Upper lobe of left lung (tissue), 6 donors: ENCODE measurements around the gene NHSL2. TPM values are rescaled to one million over a fixed set of nuclear protein-coding genes. Genes with fewer than 3 reads are reported as not detected.

Source experiments
- ATAC-seq, 2 donors: fragments of 200-7000 bp; cut with Tn5 transposase; one replicate each; pipeline ENCODE4 v1.9.1; 2022; ENCODE audit warnings: mild to moderate bottlenecking in 2 of 2, moderate library complexity in 2 of 2; ENCODE audit not compliant: low FRiP score in 2 of 2
- DNase-seq, 2 donors: peaks; one replicate each; pipeline ENCODE4 v3.0.0-alpha.2; 2019 to 2020
- H3K27ac ChIP-seq, 4 donors: fragments of 200-600 bp; sonication (generic); one replicate each; pipeline ENCODE4 v1.5.1; 2016 to 2019
- H3K27me3 ChIP-seq, 4 donors: fragments of 200-600 bp; sonication (generic); one replicate each; pipeline ENCODE4 v1.5.1; 2017 to 2019
- H3K36me3 ChIP-seq, 4 donors: fragments of 200-600 bp; sonication (generic); one replicate each; pipeline ENCODE4 v1.5.1; 2016 to 2019
- H3K4me1 ChIP-seq, 4 donors: fragments of 200-600 bp; sonication (generic); one replicate each; pipeline ENCODE4 v1.5.1; 2018 to 2019
- H3K4me3 ChIP-seq, 4 donors: fragments of 200-600 bp; sonication (generic); one replicate each; pipeline ENCODE4 v1.5.1; 2017 to 2019; ENCODE audit warnings: mild to moderate bottlenecking in 2 of 4, moderate library complexity in 1 of 4
- H3K9me3 ChIP-seq, 4 donors: fragments of 200-600 bp; sonication (generic); one replicate each; pipeline ENCODE4 v1.5.1; 2018 to 2019
- EP300 ChIP-seq, 4 donors: sonication (generic); formaldehyde crosslinking; IDR thresholded peaks; one replicate each; pipeline ENCODE4 v1.5.1; 2017; ENCODE audit warnings: antibody characterized with exemption in 4 of 4, control low read depth in 2 of 4
- POLR2A ChIP-seq, 4 donors: fragments of 450-650 bp; IDR thresholded peaks; one replicate each; pipeline ENCODE4 v1.5.1; 2016 to 2017; ENCODE audit warnings: antibody characterized with exemption in 4 of 4, mild to moderate bottlenecking in 2 of 4
- POLR2AphosphoS5 ChIP-seq, 2 donors: sonication (generic); formaldehyde crosslinking; IDR thresholded peaks; one replicate each; pipeline ENCODE4 v1.5.1; 2017; ENCODE audit warnings: antibody characterized with exemption in 2 of 2
- WGBS, 2 donors: methylation state at CpG; one replicate each; pipeline ENCODE4 v1.1.5; 2017 to 2018; 5-methylcytosine and 5-hydroxymethylcytosine counted together
- total RNA-seq, 6 donors: library from RNA; depleted of rRNA in 4 of 6; stranded (reverse); fragments of >200 nt in 4 of 6; gene quantifications; one replicate each; pipeline versions ENCODE4 v1.1.0 to v1.2.1, GENCODE V29; 2016 to 2021
- TF ChIP-seq, protein P1 (sequence below), 6 experiments: fragments of 450-650 bp in 4 of 6; fragments of 200-600 bp in 2 of 6; sonication (generic) in 2 of 6; IDR thresholded peaks; one replicate each; pipeline ENCODE4 v1.5.1; 2016 to 2019; ENCODE audit warnings: antibody characterized with exemption in 6 of 6
- donor health status: DM: no; HTN: no; CAD: no; lungs with moderate emphysema.
- donor health status: DM: no; HTN: yes; CAD: no; lungs with severe emphysema.

NHSL2 gene
- total RNA-seq, 6 donors from 2014 or later, result 5.8 to 18.3 (median 9.9) TPM

DNA sequence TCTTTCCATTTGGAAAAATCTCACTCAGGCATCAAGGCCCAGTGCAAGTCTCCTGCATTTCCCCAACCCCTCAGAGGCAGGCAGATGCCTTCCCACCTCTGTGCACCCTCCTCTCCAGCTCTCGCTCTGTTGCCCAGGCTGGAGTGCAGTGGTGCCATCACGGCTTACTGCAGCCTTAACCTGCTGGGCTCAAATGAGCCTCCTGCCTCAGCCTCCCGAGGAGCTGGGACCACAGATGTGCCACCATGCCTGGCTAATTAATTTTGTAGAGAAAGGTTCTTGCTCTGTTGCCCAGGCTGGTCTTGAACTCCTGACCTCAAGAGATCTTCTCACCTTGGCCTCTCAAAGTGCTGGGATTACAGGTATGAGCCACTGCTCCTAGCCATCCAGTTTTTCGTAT, 95.8 kb downstream of the NHSL2 start:
- Histone ChIP-seq H3K27me3 (no peaks in the 10 kb centered on the region), H3K36me3 (no peaks in the 10 kb centered on the region), H3K4me3 (no peak overlapping the region), H3K27ac (no peak overlapping the region), H3K9me3 (no peaks in the 10 kb centered on the region), H3K4me1 (no peaks in the 10 kb centered on the region)
- DNase-seq (no peak), ATAC-seq (no peak)
- TF ChIP-seq, protein P1, sequence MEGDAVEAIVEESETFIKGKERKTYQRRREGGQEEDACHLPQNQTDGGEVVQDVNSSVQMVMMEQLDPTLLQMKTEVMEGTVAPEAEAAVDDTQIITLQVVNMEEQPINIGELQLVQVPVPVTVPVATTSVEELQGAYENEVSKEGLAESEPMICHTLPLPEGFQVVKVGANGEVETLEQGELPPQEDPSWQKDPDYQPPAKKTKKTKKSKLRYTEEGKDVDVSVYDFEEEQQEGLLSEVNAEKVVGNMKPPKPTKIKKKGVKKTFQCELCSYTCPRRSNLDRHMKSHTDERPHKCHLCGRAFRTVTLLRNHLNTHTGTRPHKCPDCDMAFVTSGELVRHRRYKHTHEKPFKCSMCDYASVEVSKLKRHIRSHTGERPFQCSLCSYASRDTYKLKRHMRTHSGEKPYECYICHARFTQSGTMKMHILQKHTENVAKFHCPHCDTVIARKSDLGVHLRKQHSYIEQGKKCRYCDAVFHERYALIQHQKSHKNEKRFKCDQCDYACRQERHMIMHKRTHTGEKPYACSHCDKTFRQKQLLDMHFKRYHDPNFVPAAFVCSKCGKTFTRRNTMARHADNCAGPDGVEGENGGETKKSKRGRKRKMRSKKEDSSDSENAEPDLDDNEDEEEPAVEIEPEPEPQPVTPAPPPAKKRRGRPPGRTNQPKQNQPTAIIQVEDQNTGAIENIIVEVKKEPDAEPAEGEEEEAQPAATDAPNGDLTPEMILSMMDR (IDR thresholded peaks at IDR 0.05), result no peak
- TF ChIP-seq POLR2AphosphoS5 (IDR thresholded peaks at IDR 0.05) (no peak), EP300 (IDR thresholded peaks at IDR 0.05) (no peak), POLR2A (IDR thresholded peaks at IDR 0.05) (no peak)
- 86 to 93% methylated on average over 4 of the region's 4 CpGs for WGBS, 2 donors

DNA sequence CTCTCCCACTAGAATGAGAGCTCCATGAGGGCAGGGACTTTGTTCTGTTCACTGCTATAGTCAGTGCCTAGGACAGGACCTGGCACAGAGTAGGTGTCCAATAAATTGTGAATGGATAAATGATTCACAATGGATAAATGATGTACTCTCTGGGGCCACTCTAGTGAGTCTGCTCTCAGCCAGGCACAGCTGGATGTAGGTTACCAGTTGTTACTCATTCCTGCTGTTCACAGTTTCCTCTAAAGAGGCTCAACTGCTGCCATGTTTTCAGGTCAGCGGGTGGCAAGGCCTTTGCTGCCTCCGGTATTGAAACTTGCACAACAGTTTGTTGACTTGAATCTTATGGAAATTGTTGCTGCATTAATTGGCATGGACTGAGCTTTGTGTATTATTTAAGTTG, 99.1 kb downstream of the NHSL2 start:
- Histone ChIP-seq H3K4me3 (no peak overlapping the region), H3K27ac (no peak overlapping the region), H3K9me3 (no peaks in the 10 kb centered on the region), H3K4me1 (no peaks in the 10 kb centered on the region), H3K27me3 (no peaks in the 10 kb centered on the region), H3K36me3 (no peaks in the 10 kb centered on the region)
- DNase-seq, result no peak
- ATAC-seq, result no peak
- 86 to 100% methylated on average over 2 of the region's 2 CpGs for WGBS, 2 donors
- TF ChIP-seq, protein P1 (IDR thresholded peaks at IDR 0.05), result no peak
- TF ChIP-seq POLR2AphosphoS5 (IDR thresholded peaks at IDR 0.05) (no peak), EP300 (IDR thresholded peaks at IDR 0.05) (no peak), POLR2A (IDR thresholded peaks at IDR 0.05) (no peak)

DNA sequence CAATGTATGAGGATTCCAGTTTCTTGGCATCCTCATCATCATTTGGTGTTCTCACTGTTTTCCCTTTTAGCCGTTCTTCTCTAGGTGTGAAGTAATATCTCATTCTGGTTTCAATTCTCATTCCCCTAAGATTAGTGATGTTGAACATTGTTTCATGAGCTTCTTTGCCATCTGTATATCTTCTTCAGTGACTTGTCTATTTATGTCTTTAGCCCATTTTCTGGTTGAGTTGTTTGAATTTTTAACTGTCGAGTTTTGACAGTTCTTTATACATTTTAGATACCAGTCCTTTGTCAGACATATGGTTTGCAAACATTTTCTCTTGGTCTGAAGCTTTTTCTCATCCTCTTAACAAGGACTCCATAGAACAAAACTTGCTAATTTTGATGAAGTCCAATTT, 101.1 kb downstream of the NHSL2 start:
- Histone ChIP-seq H3K4me3 (no peak overlapping the region), H3K4me1 (no peaks in the 10 kb centered on the region), H3K9me3 (no peaks in the 10 kb centered on the region), H3K27ac (no peak overlapping the region), H3K36me3 (no peaks in the 10 kb centered on the region), H3K27me3 (no peaks in the 10 kb centered on the region)
- no peak for DNase-seq
- no peak for TF ChIP-seq EP300 (IDR thresholded peaks at IDR 0.05)
- TF ChIP-seq POLR2A (IDR thresholded peaks at IDR 0.05), result no peak
- no peak for TF ChIP-seq POLR2AphosphoS5 (IDR thresholded peaks at IDR 0.05)
- TF ChIP-seq, protein P1 (IDR thresholded peaks at IDR 0.05), result no peak
- no peak for ATAC-seq
- 82 to 85% methylated on average over 2 of the region's 2 CpGs for WGBS, 2 donors

- TF ChIP-seq, protein P1 (IDR thresholded peaks at IDR 0.05), result no peak
- TF ChIP-seq POLR2A (IDR thresholded peaks at IDR 0.05) (no peak), EP300 (IDR thresholded peaks at IDR 0.05) (no peak)
- Histone ChIP-seq H3K36me3 (no peaks in the 10 kb centered on the region), H3K4me1 (peaks cover 3 to 12% (median 4%) of the 10 kb centered on the region in 4 donors), H3K27ac (no peak overlapping the region), H3K9me3 (no peaks in the 10 kb centered on the region), H3K4me3 (no peak overlapping the region), H3K27me3 (peaks cover 0 to 4% (median 0%) of the 10 kb centered on the region in 4 donors)
- ATAC-seq (no peak), DNase-seq (no peak)
- 63 to 64% methylated on average over 3 of the region's 3 CpGs for WGBS, 2 donors
Measured at GRCh38 chrX:72015383-72015782, 104.7 kb downstream of the NHSL2 start.
